HUES6 (cell line): ENCODE measurements around the gene MAML1.
"Not testable (repeated sequence)": the region's sequence is repeated elsewhere in the genome, so short reads cannot be mapped to it uniquely, and the experiment has no call there.

Source experiments
- H3K27ac ChIP-seq: 2 replicates; pipeline ENCODE4 v1.7.0; 2013; ENCODE audit warnings: low read depth, mild to moderate bottlenecking, low read length, inconsistent platforms
- H3K27me3 ChIP-seq: 2 replicates; pipeline ENCODE4 v1.6.1; 2013; ENCODE audit warnings: low read length; ENCODE audit not compliant: control insufficient read depth, insufficient read depth
- H3K36me3 ChIP-seq: 2 replicates; pipeline ENCODE4 v1.6.1; 2013; ENCODE audit warnings: low read length; ENCODE audit not compliant: control insufficient read depth, insufficient read depth
- H3K4me1 ChIP-seq: 2 replicates; pipeline ENCODE4 v1.6.1; 2013; ENCODE audit warnings: low read length; ENCODE audit not compliant: control insufficient read depth, insufficient read depth
- H3K4me3 ChIP-seq: 2 replicates; pipeline ENCODE4 v1.5.1; 2013; ENCODE audit warnings: low read depth, low read length
- H3K9ac ChIP-seq: one replicate; pipeline ENCODE4 v1.6.1; 2013; ENCODE audit warnings: mild to moderate bottlenecking, low read length
- H3K9me3 ChIP-seq: 2 replicates; pipeline ENCODE4 v1.6.1; 2013; ENCODE audit warnings: low read depth, low read length; ENCODE audit not compliant: control insufficient read depth, insufficient read depth

MAML1 gene

DNA sequence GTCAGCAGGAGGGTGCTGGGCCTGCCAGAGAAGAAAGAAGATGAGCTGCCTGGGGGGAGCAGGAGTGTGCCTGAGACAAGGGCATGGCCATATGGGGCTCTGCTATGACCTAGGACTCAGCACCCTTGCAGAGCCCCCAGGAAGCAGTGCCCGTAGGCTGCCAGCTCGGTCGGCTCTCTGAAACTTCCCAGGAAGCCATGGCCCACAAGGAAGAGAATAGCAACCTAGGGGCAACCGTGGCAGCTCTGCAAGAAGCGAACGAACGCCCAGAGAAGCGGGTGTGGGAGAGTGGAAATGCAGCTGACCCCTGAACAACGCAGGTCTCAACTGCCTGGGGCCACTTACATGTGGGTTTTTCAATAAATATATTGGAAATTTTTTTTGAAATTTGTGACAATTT lies 50.5 kb downstream of the MAML1 start:
- Histone ChIP-seq H3K4me3 (no peak overlapping the region), H3K9me3 (peaks cover under 1% of the 10 kb centered on the region; the same call in 1 of the 2 replicates), H3K4me1 (no peaks in the 10 kb centered on the region), H3K9ac (no peak overlapping the region), H3K36me3 (peaks cover 19% of the 10 kb centered on the region), H3K27ac (no peak overlapping the region), H3K27me3 (no peaks in the 10 kb centered on the region)

DNA sequence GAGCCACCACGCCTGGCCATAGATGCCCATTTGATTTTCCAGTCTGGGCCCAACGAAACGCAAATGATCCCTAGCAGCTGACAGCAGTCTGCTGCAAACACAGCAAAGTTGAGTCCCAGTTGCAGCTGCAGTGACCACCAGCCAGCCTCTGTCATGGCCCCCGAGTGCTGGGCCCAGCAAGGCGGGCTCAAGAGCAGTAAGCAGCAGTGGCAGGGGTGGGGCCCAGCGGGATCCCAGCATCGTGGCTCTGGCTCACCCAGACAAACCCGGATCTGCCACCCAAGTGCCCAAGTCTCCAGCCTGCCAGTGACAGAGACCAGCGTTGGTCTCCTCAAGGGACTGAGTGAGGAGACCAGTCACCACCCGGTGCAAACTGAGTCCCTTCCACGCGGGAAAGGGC lies 54.2 kb downstream of the MAML1 start:
- Histone ChIP-seq H3K27ac (no peak overlapping the region), H3K9ac (no peak overlapping the region), H3K36me3 (peaks cover 2% of the 10 kb centered on the region; the same call in 1 of the 2 replicates), H3K27me3 (no peaks in the 10 kb centered on the region), H3K4me3 (no peak overlapping the region), H3K4me1 (no peaks in the 10 kb centered on the region), H3K9me3 (peaks cover 3% of the 10 kb centered on the region; the same call in 1 of the 2 replicates)

DNA sequence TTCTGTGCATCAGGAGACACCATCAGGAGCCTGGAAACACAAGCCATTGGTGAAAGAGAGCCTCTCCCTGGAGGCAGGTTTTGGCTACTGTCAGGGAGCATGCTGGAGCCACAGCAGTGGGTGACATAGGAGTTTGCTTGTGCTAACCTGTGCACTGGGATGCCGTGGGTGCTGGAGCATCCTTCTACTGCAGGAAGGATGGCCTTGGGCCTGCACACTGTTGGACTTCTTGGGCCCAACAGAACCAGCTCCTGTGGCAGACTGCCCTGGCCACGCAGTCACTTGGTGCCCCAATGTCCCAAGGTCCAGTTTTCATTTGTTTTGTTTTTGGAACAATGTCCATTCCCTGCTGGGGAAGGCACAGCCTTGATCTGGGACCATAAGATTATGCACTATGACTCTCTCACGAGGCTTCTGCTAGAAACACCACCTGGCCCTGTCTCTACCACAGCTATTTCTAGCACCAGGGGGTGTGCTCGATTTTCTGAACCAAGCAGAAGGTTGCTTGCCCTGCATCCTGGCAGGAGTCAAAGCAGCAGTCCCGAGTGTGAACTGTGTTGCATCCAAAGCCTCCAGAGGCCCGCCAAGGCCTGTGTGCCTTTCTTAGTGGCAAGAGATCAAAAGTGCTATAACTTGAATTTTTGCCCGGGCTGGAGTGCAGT lies 55.7 kb downstream of the MAML1 start:
- H3K9me3 ChIP-seq = peaks cover 3% of the 10 kb centered on the region; the same call in 1 of the 2 replicates
- no peak overlapping the region for H3K27ac ChIP-seq
- H3K4me1 ChIP-seq = peaks cover 4% of the 10 kb centered on the region; the same call in 1 of the 2 replicates
- peaks cover 2% of the 10 kb centered on the region; the same call in 1 of the 2 replicates for H3K36me3 ChIP-seq
- H3K9ac ChIP-seq = no peak overlapping the region
- no peak overlapping the region for H3K4me3 ChIP-seq
- no peaks in the 10 kb centered on the region for H3K27me3 ChIP-seq

DNA sequence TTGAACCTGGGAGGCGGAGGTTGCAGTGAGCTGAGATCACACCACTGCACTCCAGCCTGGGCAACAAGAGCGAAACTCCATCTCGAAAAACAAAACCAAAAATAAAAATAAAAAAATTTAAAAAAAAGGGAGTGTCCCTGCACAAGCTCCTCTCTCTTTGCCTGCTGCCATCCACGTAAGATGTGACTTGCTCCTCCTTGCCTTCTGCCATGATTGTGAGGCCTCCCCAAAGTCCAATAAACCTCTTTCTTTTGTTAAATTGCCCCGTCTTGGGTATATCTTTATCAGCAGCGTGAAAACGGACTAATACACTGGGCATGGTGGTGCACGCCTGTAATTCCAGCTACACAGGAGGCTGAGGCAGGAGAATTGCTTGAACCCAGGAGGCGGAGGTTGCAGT lies 56.7 kb downstream of the MAML1 start:
- H3K9me3 ChIP-seq, H3K27ac ChIP-seq: not testable (repeated sequence)
- peaks cover 10% of the 10 kb centered on the region for H3K4me1 ChIP-seq

DNA sequence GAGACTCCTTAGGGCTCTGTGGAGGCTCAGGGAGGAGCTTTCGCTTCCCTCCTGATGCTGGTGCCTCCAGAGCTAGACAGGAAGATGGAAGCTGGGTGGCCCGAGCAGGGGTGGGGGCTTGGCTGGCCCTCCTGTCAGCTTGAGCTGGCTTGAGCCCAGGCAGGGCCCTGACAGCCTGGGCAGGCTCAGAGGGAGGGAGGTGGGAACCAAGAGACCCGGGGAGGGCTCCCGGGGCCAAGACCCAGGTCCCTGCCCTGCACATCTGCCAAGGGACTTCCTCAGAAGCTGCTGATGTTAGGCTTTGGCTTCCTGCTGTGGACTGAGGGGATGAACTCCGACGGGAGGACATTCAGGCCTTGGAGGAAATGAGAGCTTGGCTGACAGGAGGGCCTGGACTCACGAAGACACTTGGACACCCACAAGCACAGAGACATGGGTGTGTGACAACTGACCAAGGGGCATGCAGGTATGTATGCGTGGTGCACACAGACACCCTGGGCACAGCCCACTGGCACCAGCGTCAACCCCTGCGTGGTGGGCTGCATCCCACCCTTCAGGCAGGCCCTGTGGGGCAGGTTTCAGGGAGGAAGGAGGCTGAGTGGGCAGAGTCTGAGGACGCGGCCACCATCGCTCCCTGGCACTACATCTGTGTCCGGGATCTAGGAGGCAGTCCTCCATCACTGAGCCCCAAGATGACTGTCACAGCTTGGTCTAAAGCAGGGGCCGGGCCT lies 59.4 kb downstream of the MAML1 start:
- no peak overlapping the region for H3K4me3 ChIP-seq
- peaks cover 17% of the 10 kb centered on the region for H3K4me1 ChIP-seq
- H3K27me3 ChIP-seq = no peaks in the 10 kb centered on the region
- H3K27ac ChIP-seq = no peak overlapping the region
- peaks cover 4% of the 10 kb centered on the region for H3K36me3 ChIP-seq
- H3K9ac ChIP-seq = no peak overlapping the region
- peaks cover 3% of the 10 kb centered on the region; the same call in 1 of the 2 replicates for H3K9me3 ChIP-seq

More for the DNA sequence above, 56.7 kb downstream of the MAML1 start:
- H3K36me3 ChIP-seq, H3K27me3 ChIP-seq, H3K9ac ChIP-seq, H3K4me3 ChIP-seq: not testable (repeated sequence)

DNA sequence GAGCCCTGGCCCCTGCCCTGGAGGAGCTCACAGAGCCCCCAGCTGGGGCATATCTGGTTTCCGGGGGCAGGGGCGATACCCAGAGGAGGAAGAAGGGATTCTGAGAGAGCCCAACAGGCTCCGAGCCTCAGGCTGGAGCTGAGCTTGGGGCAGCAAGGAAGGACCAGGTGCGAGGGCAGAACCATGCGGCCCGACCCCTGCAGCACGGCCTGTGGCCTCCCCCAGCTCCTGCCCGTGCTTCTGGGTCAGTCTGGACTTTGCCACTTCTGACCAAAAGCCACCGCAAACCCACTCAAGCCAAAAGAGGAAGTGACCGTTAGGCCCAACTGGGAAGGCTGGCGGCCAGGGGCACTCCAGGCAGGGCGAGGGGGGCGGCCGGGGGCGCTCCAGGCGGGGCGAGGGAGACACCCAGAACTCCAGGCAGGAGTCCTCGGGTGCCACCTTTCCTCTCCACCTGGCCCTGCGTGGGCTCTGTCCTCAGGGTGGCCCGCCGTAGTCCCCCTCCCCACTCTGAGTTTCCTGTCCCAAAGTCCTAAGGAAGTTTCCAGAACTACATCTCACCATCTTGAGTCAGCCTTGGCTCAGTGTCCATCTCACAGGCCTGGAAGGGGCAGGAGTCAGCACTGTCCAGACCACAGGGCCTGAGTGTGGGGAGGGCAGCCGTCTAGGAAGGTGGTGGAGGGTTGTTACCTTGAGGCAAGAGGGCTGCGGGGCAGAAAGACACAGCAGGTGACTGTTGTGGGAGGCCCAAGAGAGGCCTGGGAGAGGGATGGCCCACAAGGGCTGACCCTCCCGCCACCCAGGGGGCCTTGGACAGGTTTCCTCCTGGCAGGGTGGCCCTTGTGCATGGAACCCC lies 60.2 kb downstream of the MAML1 start:
- H3K4me1 ChIP-seq = peaks cover 17% of the 10 kb centered on the region
- H3K9ac ChIP-seq = no peak overlapping the region
- H3K9me3 ChIP-seq = peaks cover 3% of the 10 kb centered on the region; the same call in 1 of the 2 replicates
- no peaks in the 10 kb centered on the region for H3K27me3 ChIP-seq
- no peak overlapping the region for H3K27ac ChIP-seq
- H3K36me3 ChIP-seq = peaks cover 10% of the 10 kb centered on the region
- H3K4me3 ChIP-seq = no peak overlapping the region

DNA sequence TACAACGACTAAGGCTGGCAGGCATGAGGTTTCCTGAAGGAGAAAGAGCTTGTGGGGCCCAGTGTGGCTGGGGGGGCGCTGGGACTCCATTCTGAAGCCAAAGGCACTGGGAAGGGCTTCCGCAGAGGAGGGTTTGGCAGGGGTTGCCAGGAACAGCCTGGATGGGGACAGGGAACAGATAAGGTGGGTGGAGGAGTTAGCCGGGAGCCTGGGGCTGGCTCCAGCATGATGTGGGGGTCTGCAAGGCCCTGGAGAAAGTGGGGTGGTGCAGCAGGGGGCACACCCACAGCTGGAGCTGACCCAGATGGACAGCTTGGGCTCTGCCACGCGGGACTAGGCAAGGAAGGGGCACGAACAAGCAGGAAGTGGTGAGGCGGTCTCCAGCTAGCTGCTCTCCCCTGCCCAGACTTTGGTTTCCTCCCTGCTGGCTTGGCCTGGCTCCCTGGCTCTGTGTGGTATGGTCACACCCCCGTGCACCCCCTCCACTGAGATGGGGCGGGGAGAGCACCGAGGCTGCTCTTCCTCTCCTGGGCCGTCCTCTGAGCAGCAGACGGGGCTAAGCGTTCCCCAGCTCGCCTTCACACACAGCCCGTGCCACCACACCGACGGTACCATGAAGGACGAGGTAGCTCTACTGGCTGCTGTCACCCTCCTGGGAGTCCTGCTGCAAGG lies 61.0 kb downstream of the MAML1 start, which contains the start of gene LTC4S:
Gene LTC4S (plus strand): TSS at position 519 of the 672 bp plus-strand sequence. CDS start 95 bp downstream, at position 614.
- H3K36me3 ChIP-seq = peaks cover 15% of the 10 kb centered on the region
- H3K27ac ChIP-seq = no peak within 1 kb of the TSS
- no peaks in the 10 kb centered on the region for H3K9me3 ChIP-seq
- H3K4me1 ChIP-seq = peaks cover 17% of the 10 kb centered on the region
- H3K9ac ChIP-seq = no peak within 1 kb of the TSS
- peak within 1 kb of the TSS; percentile 93; the same call in 1 of the 2 replicates for H3K4me3 ChIP-seq
- no peaks in the 10 kb centered on the region for H3K27me3 ChIP-seq

DNA sequence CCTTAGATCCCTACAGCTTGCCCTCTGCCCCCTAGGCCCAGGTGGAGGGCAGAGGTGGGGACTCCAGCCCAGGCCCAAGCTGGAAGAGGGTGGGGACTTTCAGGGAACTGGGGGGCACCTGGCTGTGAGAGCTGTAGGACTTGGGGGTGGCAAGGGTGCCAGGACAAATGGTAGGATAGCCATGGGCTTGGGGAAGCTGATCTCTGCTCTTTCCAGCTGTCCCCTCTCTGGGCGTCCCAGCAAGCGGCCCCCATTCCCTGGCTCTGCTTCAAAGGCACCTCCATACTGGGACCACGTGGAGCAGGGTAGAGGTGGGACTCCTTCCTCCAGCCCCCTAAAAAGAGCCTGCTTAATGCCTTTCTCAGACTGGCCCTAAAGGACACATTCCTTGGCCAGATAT lies 61.5 kb downstream of the MAML1 start:
- Histone ChIP-seq H3K9ac (no peak overlapping the region), H3K4me3 (no peak overlapping the region)

DNA sequence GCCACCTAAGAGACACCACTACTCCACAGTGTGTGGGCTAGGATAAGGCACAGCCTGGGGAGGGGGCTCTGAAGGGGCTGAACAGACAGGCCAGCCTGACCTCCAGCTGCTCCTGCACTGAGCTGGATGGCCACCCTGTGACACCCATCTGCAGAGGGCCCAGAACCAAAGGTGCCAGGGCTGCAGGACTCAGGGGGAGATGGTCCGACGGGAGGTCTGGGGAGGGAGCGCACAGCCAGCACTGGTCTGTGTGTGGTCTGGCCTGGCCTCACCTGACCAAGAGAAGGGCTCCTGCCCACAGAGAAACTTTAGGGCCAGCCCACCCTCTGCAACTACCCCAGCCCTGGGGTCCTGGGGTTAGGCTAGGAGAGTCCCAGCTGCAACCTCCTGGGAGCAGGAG lies 62.0 kb downstream of the MAML1 start:
- H3K9ac ChIP-seq = no peak overlapping the region
- peaks cover 25% of the 10 kb centered on the region for H3K36me3 ChIP-seq
- no peaks in the 10 kb centered on the region for H3K27me3 ChIP-seq
- H3K4me3 ChIP-seq = peak overlapping the region; percentile 93; the same call in 1 of the 2 replicates
- H3K27ac ChIP-seq = no peak overlapping the region
- peaks cover 17% of the 10 kb centered on the region for H3K4me1 ChIP-seq
- no peaks in the 10 kb centered on the region for H3K9me3 ChIP-seq

More for the DNA sequence above, 61.5 kb downstream of the MAML1 start:
- no peaks in the 10 kb centered on the region for H3K9me3 ChIP-seq
- H3K27ac ChIP-seq = no peak overlapping the region
- no peaks in the 10 kb centered on the region for H3K27me3 ChIP-seq
- peaks cover 17% of the 10 kb centered on the region for H3K4me1 ChIP-seq
- peaks cover 21% of the 10 kb centered on the region for H3K36me3 ChIP-seq

DNA sequence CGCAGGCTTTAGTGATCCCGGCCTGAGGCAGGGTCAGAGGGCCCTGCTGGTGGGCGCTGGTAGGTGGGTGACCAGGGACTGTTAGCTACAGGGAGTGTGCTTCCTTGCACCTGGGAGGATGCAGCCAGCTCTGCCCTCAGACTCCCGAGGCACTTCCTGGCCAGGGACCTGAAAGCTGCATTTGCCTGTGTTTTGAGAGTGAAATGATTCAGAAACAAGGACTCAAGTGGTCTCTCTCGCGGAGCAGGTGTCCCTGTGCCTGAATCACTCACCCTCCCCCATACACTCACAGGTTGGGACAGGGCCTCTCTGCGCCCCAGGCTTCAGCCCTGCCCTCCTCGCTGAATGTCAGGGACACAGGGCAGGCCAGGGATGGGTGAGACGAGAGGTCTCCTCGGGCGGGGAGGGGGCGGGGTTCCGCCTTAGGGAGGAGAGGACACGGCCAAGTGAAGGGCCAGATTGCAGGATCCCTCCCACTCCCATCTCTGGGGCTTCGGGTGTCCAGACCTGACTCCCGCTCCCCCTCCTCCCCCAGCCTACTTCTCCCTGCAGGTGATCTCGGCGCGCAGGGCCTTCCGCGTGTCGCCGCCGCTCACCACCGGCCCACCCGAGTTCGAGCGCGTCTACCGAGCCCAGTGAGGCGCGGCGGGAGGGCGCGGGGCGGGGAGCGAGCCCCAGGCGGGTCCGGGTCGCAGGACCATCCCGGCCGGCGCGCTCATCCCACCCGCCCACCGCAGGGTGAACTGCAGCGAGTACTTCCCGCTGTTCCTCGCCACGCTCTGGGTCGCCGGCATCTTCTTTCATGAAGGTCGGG lies 62.6 kb downstream of the MAML1 start:
- Histone ChIP-seq H3K4me3 (peak overlapping the region; percentile 93), H3K4me1 (peaks cover 17% of the 10 kb centered on the region), H3K9ac (peak overlapping the region; percentile 82), H3K27me3 (no peaks in the 10 kb centered on the region), H3K27ac (peak overlapping the region; percentile 51; the same call in 1 of the 2 replicates), H3K36me3 (peaks cover 32% of the 10 kb centered on the region), H3K9me3 (no peaks in the 10 kb centered on the region)
